ENCODE results near the gene PPT2. TPM values are rescaled to one million over a fixed set of nuclear protein-coding genes. Genes with fewer than 3 reads are reported as not detected.

The PPT2 gene
- total and polyA plus RNA-seq, 2 donors (not counting 3 experiments of a cell fraction or from before 2014, with no cell fraction given): 27.2 to 47.3 TPM

DNA sequence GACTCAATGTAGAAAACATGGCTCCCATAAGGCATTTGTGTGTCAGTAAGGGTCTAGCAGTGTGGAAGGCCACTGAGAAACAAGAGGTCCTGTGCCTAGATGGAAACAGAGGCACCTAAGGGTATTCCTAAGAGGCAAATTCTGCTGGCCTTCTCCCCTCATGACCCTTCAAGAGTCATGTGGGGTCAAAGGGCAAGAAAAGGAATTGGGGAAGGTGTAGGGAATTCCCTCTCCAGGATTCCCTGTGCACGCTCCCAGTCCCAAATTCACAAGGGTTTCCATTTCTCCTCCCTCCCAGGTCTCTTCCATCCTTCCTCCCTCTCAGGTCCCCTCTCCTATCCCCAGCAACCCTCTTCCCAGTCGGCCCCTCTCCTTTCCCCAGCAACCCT lies 21.4 kb downstream of the PPT2 start:
- peak overlapping the region; percentile 47 for H3K27ac ChIP-seq (ENCODE audit: insufficient read depth, low read depth, low read length)
- H3K9me1 ChIP-seq (replicated peaks; ENCODE audit: control insufficient read depth, extremely low read depth, insufficient read depth, low read length): no peaks in the 10 kb centered on the region
- no peak overlapping the region for H2AFZ ChIP-seq (ENCODE audit: low read depth, low read length)
- H3K4me3 ChIP-seq (replicated peaks in 1 of 3; ENCODE audit: insufficient read depth in 1 of 3, low read depth in 1 of 3, low read length in 3 of 3): peak overlapping the region; percentile 52 to 70 (median 62)
- no peak for TF ChIP-seq POLR2AphosphoS5 (IDR thresholded peaks at IDR 0.05; ENCODE audit: insufficient read depth, low read depth, low read length)
- no peak for TF ChIP-seq POLR2A (IDR thresholded peaks at IDR 0.05; ENCODE audit: low read depth, low read length)
- no peak for TF ChIP-seq FOS (IDR thresholded peaks at IDR 0.05; ENCODE audit: borderline replicate concordance, insufficient read depth, low read length)
- no peak for TF ChIP-seq EZH2 (IDR thresholded peaks at IDR 0.05; ENCODE audit: borderline replicate concordance, low read depth, low read length, severe bottlenecking)
- no peak for TF ChIP-seq MAX (IDR thresholded peaks at IDR 0.05; ENCODE audit: insufficient read depth, insufficient read length)
- TF ChIP-seq GATA2 (IDR thresholded peaks at IDR 0.05; ENCODE audit: insufficient read depth, insufficient read length, low read depth, low read length): no peak
- no peak for TF ChIP-seq MYC (IDR thresholded peaks at IDR 0.05; ENCODE audit: low read depth, low read length)
- TF ChIP-seq, protein P1, sequence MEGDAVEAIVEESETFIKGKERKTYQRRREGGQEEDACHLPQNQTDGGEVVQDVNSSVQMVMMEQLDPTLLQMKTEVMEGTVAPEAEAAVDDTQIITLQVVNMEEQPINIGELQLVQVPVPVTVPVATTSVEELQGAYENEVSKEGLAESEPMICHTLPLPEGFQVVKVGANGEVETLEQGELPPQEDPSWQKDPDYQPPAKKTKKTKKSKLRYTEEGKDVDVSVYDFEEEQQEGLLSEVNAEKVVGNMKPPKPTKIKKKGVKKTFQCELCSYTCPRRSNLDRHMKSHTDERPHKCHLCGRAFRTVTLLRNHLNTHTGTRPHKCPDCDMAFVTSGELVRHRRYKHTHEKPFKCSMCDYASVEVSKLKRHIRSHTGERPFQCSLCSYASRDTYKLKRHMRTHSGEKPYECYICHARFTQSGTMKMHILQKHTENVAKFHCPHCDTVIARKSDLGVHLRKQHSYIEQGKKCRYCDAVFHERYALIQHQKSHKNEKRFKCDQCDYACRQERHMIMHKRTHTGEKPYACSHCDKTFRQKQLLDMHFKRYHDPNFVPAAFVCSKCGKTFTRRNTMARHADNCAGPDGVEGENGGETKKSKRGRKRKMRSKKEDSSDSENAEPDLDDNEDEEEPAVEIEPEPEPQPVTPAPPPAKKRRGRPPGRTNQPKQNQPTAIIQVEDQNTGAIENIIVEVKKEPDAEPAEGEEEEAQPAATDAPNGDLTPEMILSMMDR (IDR thresholded peaks at IDR 0.05; ENCODE audit: extremely low read depth in 1 of 2, insufficient read depth in 1 of 2, low read depth in 1 of 2, low read length in 2 of 2): no peak
- no peak for TF ChIP-seq JUN (IDR thresholded peaks at IDR 0.05; ENCODE audit: borderline replicate concordance, insufficient read depth, insufficient read length, low read depth)
- DNase-seq (ENCODE audit: low read depth, low spot score) (no peak), FAIRE-seq (peak; percentile 12)
- H4K20me1 ChIP-seq (replicated peaks; ENCODE audit: control insufficient read depth, extremely low read depth, insufficient read depth, low read length): no peaks in the 10 kb centered on the region
- dilution Hi-C loops (cut with MboI; ENCODE audit: extremely low pct_ligation_motif_present, low sequenced_read_pairs) (no loop called here), intact Hi-C loops (cut with micrococcal nuclease) (loop anchor here (5.0 kb wide), 2 partner anchors 218 to 797 kb away; partner anchors contain the start of genes NELFE and SKIC2)
- no peaks in the 10 kb centered on the region for H3K9me3 ChIP-seq (replicated peaks; ENCODE audit: control insufficient read depth, insufficient read depth, low read length)
- peak overlapping the region; percentile 82 for H3K4me2 ChIP-seq (ENCODE audit: insufficient read depth, low read length)
- H3K27me3 ChIP-seq (ENCODE audit: control insufficient read depth in 2 of 2, insufficient read depth in 2 of 2, low read length in 2 of 2): no peaks in the 10 kb centered on the region
- H3K4me1 ChIP-seq (ENCODE audit: control insufficient read depth, extremely low read depth, insufficient read depth, low read length): peaks cover 30% of the 10 kb centered on the region
- peaks cover 21% of the 10 kb centered on the region for H3K79me2 ChIP-seq (ENCODE audit: control insufficient read depth, insufficient read depth, low read length)
- peaks cover 0 to 8% of the 10 kb centered on the region in 2 experiments for H3K36me3 ChIP-seq (ENCODE audit: control insufficient read depth in 2 of 2, extremely low read depth in 1 of 2, insufficient read depth in 2 of 2, low read length in 2 of 2)
- CTCF ChIA-PET: no interaction called here
- BruUV-seq (replicated peaks): no TSS peak
- H3K9ac ChIP-seq (replicated peaks; ENCODE audit: extremely low read depth, insufficient read depth, low read length): peak overlapping the region; percentile 84
- POLR2A ChIA-PET: no interaction called here

Measured in endothelial cell of umbilical vein (primary cell).